OCI-LY3 (cell line): ENCODE data around the gene C21orf91.

Experiments
- CTCF ChIP-seq: fragments of 200-600, 300-600 bp; sonication (generic); IDR thresholded peaks from 2 replicates; pipeline ENCODE4 v1.5.1; 2014; ENCODE audit warnings: antibody characterized with exemption, low read length, low read depth
- EZH2phosphoT487 ChIP-seq: fragments of 200-600 bp; shearing (Covaris generic); IDR thresholded peaks from 2 replicates; pipeline ENCODE4 v1.6.1; 2018; ENCODE audit warnings: antibody characterized with exemption, mixed run types, low read depth

GRCh38 chr21:17768840-17769446 lies 50.2 kb downstream of the C21orf91 start:
- TF ChIP-seq CTCF (no peak), EZH2phosphoT487 (no peak)
